GM19467 (cell line): ENCODE data around the gene OR52E6.

Experiments
- ATAC-seq: cut with Tn5 transposase; IDR thresholded peaks from one replicate; pipeline ENCODE4 v1.9.1; 2021; ENCODE audit warnings: mild to moderate bottlenecking, moderate library complexity; ENCODE audit not compliant: unreplicated experiment

The OR52E6 gene

DNA sequence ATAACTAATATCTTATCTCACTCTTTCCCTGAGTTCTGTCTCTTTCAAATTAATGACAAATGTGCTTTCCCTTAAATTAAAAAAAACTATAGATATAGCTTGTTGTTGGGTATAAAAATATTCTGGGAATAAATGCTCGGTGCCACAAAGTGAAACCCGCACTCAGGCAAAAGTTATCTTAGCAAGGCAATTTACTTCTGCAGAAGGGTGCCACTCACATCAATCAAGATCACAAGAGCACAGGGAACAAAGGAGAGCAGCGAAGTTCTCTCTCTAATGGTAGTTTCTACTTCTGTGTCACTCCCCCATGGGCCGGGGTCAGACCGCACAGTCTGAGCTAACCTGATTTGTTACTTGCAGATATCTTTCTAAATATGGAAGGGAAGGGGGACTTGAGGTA lies 37.7 kb downstream of the OR52E6 start:
- no peak for ATAC-seq

DNA sequence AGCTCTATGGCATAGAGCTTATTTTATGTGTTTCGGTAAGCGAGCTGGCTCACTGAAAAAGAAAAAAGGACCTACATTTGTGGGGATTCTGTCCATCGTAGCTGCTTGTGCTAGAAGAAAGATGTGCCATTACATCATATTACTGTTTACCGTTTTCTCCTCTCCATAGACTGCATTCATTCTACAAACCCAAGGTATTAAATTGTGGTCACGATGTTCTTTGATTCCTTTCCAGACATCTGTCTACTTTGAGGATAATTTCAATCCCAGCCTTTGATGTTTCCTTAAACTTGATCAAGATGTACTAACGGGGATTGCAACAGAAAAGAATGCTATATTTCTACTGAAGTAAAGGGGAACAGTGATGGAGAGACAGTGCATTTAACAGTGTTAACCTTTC lies 45.2 kb downstream of the OR52E6 start:
- no peak for ATAC-seq

DNA sequence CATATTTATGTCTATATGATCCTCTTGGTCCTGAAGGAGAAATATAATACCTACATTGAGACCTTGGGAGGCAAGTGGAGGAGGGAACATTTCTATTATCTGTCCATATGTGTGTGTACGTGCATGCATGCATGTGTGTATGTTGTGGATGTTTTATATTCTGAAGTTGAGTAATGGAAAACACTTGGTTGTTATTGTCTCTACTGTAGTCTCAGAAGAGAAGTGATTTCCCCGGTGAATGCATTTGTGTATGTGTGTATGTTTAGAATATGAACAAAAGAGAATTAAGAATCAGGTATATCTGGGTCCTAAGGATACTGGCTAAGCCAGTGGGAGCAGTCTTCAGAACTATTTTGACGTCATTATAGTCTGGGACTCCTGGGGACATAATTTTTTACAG lies 50.5 kb downstream of the OR52E6 start, which contains the start of gene OR52N1:
OR52N1 (minus strand) TSS at position 101 of the 400 bp plus-strand sequence. CDS start 2,449 bp downstream, outside the sequence.
- no peak for ATAC-seq
